Pericardium fibroblast (primary cell): ENCODE data around the gene ANKRD53. TPM values are rescaled to one million over a fixed set of nuclear protein-coding genes. Genes with fewer than 3 reads are reported as not detected.

Source experiments
- total RNA-seq: library from RNA; depleted of rRNA; stranded (reverse); fragments of >200 nt; gene quantifications from 2 replicates; pipeline ENCODE4 v1.2.3, GENCODE V29; 2015

Gene ANKRD53
- total RNA-seq = 0.12 and 0.77 TPM in 2 replicates

GRCh38 chr2:70978341-70979179 lies at the start of gene ANKRD53:
ANKRD53 (plus strand) TSS chr2:70978630; CDS start chr2:70978646, 16 bp downstream.

GRCh38 chr2:70935468-70936164 lies 42.8 kb upstream of the ANKRD53 start, which contains the start of gene ATP6V1B1:
ATP6V1B1 (plus strand) TSS chr2:70935900; CDS start chr2:70935955, 55 bp downstream.

GRCh38 chr2:70994699-70995425 lies 16.4 kb downstream of the ANKRD53 start, which contains the start of gene TEX261:
TEX261 (minus strand) TSS chr2:70994873; CDS start chr2:70994757, 116 bp downstream.

Other genes starting within 250 kb of the ANKRD53 start
- gene ADD2, start 210.4 kb upstream of the ANKRD53 start, total RNA-seq = 0.12 and 1.2 TPM in 2 replicates
- gene FIGLA, start 188.0 kb upstream of the ANKRD53 start, total RNA-seq = not detected in 2 replicates
- not detected in 2 replicates for gene CLEC4F, start 158.0 kb upstream of the ANKRD53 start, total RNA-seq
- not detected in 2 replicates for gene CD207, start 142.8 kb upstream of the ANKRD53 start, total RNA-seq
- gene VAX2, start 78.1 kb upstream of the ANKRD53 start, total RNA-seq = 1.4 and 1.5 TPM in 2 replicates
- gene ATP6V1B1, start 42.7 kb upstream of the ANKRD53 start, total RNA-seq = 0.51 and 0.93 TPM in 2 replicates
- gene TEX261, start 16.2 kb downstream of the ANKRD53 start, total RNA-seq = 28.8 and 38.5 TPM in 2 replicates
- gene NAGK, start 90.0 kb downstream of the ANKRD53 start, total RNA-seq = 49.2 and 82.3 TPM in 2 replicates
- 12.3 and 13.8 TPM in 2 replicates for gene MCEE, start 151.6 kb downstream of the ANKRD53 start, total RNA-seq
- gene MPHOSPH10, start 152.0 kb downstream of the ANKRD53 start, total RNA-seq = 14.3 and 14.4 TPM in 2 replicates
- 0.35 and 1.9 TPM in 2 replicates for gene PAIP2B, start 248.5 kb downstream of the ANKRD53 start, total RNA-seq